H9 (cell line): ENCODE data around the gene GPR155. TPM values are rescaled to one million over a fixed set of nuclear protein-coding genes. Genes with fewer than 3 reads are reported as not detected.
"Not testable (repeated sequence)": the region's sequence is repeated elsewhere in the genome, so short reads cannot be mapped to it uniquely, and the experiment has no call there.

ENCODE experiments used
- DNase-seq: peaks from one replicate; pipeline ENCODE4 v3.0.0-alpha.2; 2017
- H2AFZ ChIP-seq: one replicate; pipeline ENCODE4 v1.6.1; 2013; ENCODE audit warnings: mild to moderate bottlenecking, low read length, control low read depth, moderate library complexity
- H2AK5ac ChIP-seq: 2 replicates; pipeline ENCODE4 v1.6.1; 2013; ENCODE audit warnings: low read length, control low read depth, mixed read lengths; ENCODE audit not compliant: insufficient read length
- H2BK120ac ChIP-seq: one replicate; pipeline ENCODE4 v1.6.1; 2013; ENCODE audit warnings: low read depth, mild to moderate bottlenecking, low read length, control low read depth, inconsistent platforms; ENCODE audit not compliant: poor library complexity, severe bottlenecking
- H2BK12ac ChIP-seq: 2 replicates; pipeline ENCODE4 v1.6.1; 2013; ENCODE audit warnings: low read length, control low read depth, mixed read lengths, low read depth; ENCODE audit not compliant: insufficient read length
- H2BK15ac ChIP-seq: 2 replicates; pipeline ENCODE4 v1.6.1; 2013; ENCODE audit warnings: low read depth, low read length, control low read depth
- H2BK20ac ChIP-seq: one replicate; pipeline ENCODE4 v1.6.1; 2013; ENCODE audit warnings: low read depth, mild to moderate bottlenecking, low read length, control low read depth, inconsistent platforms; ENCODE audit not compliant: poor library complexity, severe bottlenecking
- H2BK5ac ChIP-seq: 2 replicates; pipeline ENCODE4 v1.6.1; 2013; ENCODE audit warnings: low read length, control low read depth, mixed read lengths; ENCODE audit not compliant: insufficient read length
- H3K14ac ChIP-seq: 2 replicates; pipeline ENCODE4 v1.6.1; 2013; ENCODE audit warnings: low read length, control low read depth; ENCODE audit not compliant: insufficient read depth
- H3K18ac ChIP-seq: 2 replicates; pipeline ENCODE4 v1.6.1; 2013; ENCODE audit warnings: low read depth, mild to moderate bottlenecking, mixed read lengths, low read length, control low read depth; ENCODE audit not compliant: insufficient read length
- H3K23ac ChIP-seq: 2 replicates; pipeline ENCODE4 v1.6.1; 2013; ENCODE audit warnings: low read length, control low read depth, mixed read lengths, low read depth; ENCODE audit not compliant: insufficient read length
- H3K23me2 ChIP-seq: 2 replicates; pipeline ENCODE4 v1.6.1; 2013; ENCODE audit warnings: low read depth, mild to moderate bottlenecking, mixed read lengths, low read length, control low read depth; ENCODE audit not compliant: insufficient read length, poor library complexity, severe bottlenecking
- H3K27ac ChIP-seq: 2 replicates; pipeline ENCODE4 v1.5.1; 2013; ENCODE audit warnings: low read length, control low read depth, mixed read lengths, low read depth; ENCODE audit not compliant: insufficient read length
- H3K27me3 ChIP-seq: 2 replicates; pipeline ENCODE4 v1.6.1; 2013; ENCODE audit warnings: low read length, control low read depth, inconsistent platforms; ENCODE audit not compliant: insufficient read depth
- H3K4ac ChIP-seq: 2 replicates; pipeline ENCODE4 v1.6.1; 2013; ENCODE audit warnings: low read depth, mild to moderate bottlenecking, control low read depth, inconsistent platforms, low read length, moderate library complexity
- H3K4me1 ChIP-seq: 2 replicates; pipeline ENCODE4 v1.6.1; 2013; ENCODE audit warnings: low read length, control low read depth, inconsistent platforms; ENCODE audit not compliant: insufficient read depth
- H3K4me2 ChIP-seq: 2 replicates; pipeline ENCODE4 v1.6.1; 2013; ENCODE audit warnings: low read length, control low read depth, mixed read lengths; ENCODE audit not compliant: insufficient read length, insufficient read depth
- H3K56ac ChIP-seq: 2 replicates; pipeline ENCODE4 v1.6.1; 2013; ENCODE audit warnings: low read depth, mild to moderate bottlenecking, mixed read lengths, low read length, control low read depth; ENCODE audit not compliant: insufficient read length
- H3K79me1 ChIP-seq: 2 replicates; pipeline ENCODE4 v1.6.1; 2013; ENCODE audit warnings: low read depth, mild to moderate bottlenecking, moderate library complexity, low read length, control low read depth, inconsistent platforms; ENCODE audit not compliant: insufficient read depth, poor library complexity, severe bottlenecking
- H3K79me2 ChIP-seq: 2 replicates; pipeline ENCODE4 v1.6.1; 2013; ENCODE audit warnings: low read length, control low read depth, inconsistent platforms; ENCODE audit not compliant: insufficient read depth
- H3K9ac ChIP-seq: 2 replicates; pipeline ENCODE4 v1.6.1; 2013; ENCODE audit warnings: low read length, control low read depth, mixed read lengths; ENCODE audit not compliant: insufficient read length; ENCODE audit errors: extremely low read depth
- H3K9me3 ChIP-seq: one replicate; pipeline ENCODE4 v1.6.1; 2013; ENCODE audit warnings: low read depth, low read length, inconsistent platforms; ENCODE audit not compliant: control insufficient read depth
- H3T11ph ChIP-seq: one replicate; pipeline ENCODE4 v1.6.1; 2013; ENCODE audit warnings: mild to moderate bottlenecking, low read length, control low read depth, inconsistent platforms
- H4K20me1 ChIP-seq: one replicate; pipeline ENCODE4 v1.6.1; 2013; ENCODE audit not compliant: control insufficient read depth, insufficient read length, insufficient read depth
- H4K5ac ChIP-seq: 2 replicates; pipeline ENCODE4 v1.6.1; 2013; ENCODE audit warnings: low read depth, mild to moderate bottlenecking, mixed read lengths, low read length, control low read depth; ENCODE audit not compliant: insufficient read length
- H4K8ac ChIP-seq: replicated peaks from 2 replicates; pipeline ENCODE4 v1.6.1; 2013; ENCODE audit warnings: low read length, control low read depth, mixed read lengths, low read depth; ENCODE audit not compliant: insufficient read length
- H4K91ac ChIP-seq: 2 replicates; pipeline ENCODE4 v1.6.1; 2013; ENCODE audit warnings: low read depth, mild to moderate bottlenecking, moderate library complexity, mixed read lengths, low read length, control low read depth; ENCODE audit not compliant: insufficient read length
- H3K27ac Mint-ChIP-seq, 3 experiments: 2 replicates in 2 of 3; 3 replicates in 1 of 3; pipeline ENCODE4 v1.8.0; 2020 to 2021; ENCODE audit warnings: mixed read lengths in 3 of 3, mild to moderate bottlenecking in 1 of 3, moderate library complexity in 1 of 3
- H3K27me3 Mint-ChIP-seq: 2 replicates; pipeline ENCODE4 v1.8.0; 2021; ENCODE audit warnings: low read depth, mild to moderate bottlenecking, moderate library complexity, mixed read lengths
- H3K36me3 Mint-ChIP-seq, 3 experiments: 2 replicates in 2 of 3; 3 replicates in 1 of 3; pipeline ENCODE4 v1.8.0; 2020 to 2021; ENCODE audit warnings: low read depth in 3 of 3, mixed read lengths in 3 of 3; ENCODE audit not compliant: insufficient read depth in 1 of 3
- H3K4me1 Mint-ChIP-seq, 2 experiments: 2 replicates each; pipeline ENCODE4 v1.8.0; 2020; ENCODE audit warnings: mixed read lengths in 2 of 2
- H3K4me3 Mint-ChIP-seq, 2 experiments: 2 replicates in 1 of 2; 3 replicates in 1 of 2; pipeline ENCODE4 v1.8.0; 2020 to 2021; ENCODE audit warnings: mild to moderate bottlenecking in 2 of 2, mixed read lengths in 2 of 2, moderate library complexity in 1 of 2
- H3K9me3 Mint-ChIP-seq, 2 experiments: 2 replicates in 1 of 2; 3 replicates in 1 of 2; pipeline ENCODE4 v1.8.0; 2020; ENCODE audit warnings: mild to moderate bottlenecking in 2 of 2, mixed read lengths in 2 of 2, moderate library complexity in 1 of 2
- CTCF ChIP-seq: fragments of 200-600 bp; sonication (generic); conservative IDR thresholded peaks from 3 replicates; pipeline ENCODE4 v1.8.0; 2021; ENCODE audit warnings: antibody characterized with exemption, mild to moderate bottlenecking
- WGBS: extraction: QIAGEN DNeasy Blood & Tissue Kit; methylation state at CpG from one replicate; pipeline ENCODE4 v1.1.7; 2013; ENCODE audit warnings: missing lambda C conversion rate, low lambda C conversion rate, mixed read lengths; ENCODE audit not compliant: insufficient read length; ENCODE audit errors: extremely low coverage; 5-methylcytosine and 5-hydroxymethylcytosine counted together
- total RNA-seq: library from RNA; stranded (reverse); gene quantifications from 2 replicates; pipeline ENCODE4 v1.2.1, GENCODE V29; 2021

GPR155 gene
- total RNA-seq, 1 experiment from 2014 or later = 0.35 TPM

GRCh38 chr2:174392706-174393105 is 94.1 kb downstream of the GPR155 start:
- peaks cover 0 to 3% of the 10 kb centered on the region in 2 experiments; a peak in 1 of 5 replicates for H3K9me3 Mint-ChIP-seq

GRCh38 chr2:174390303-174390702 is 96.5 kb downstream of the GPR155 start:
- not testable (repeated sequence) for H2BK12ac ChIP-seq, H4K8ac ChIP-seq, H3K9ac ChIP-seq, H3K4ac ChIP-seq, H3K27ac Mint-ChIP-seq, H2BK20ac ChIP-seq, H3K36me3 Mint-ChIP-seq, H3T11ph ChIP-seq, H2BK120ac ChIP-seq, H3K4me2 ChIP-seq, H3K23ac ChIP-seq, H2BK5ac ChIP-seq, H3K79me1 ChIP-seq, H3K56ac ChIP-seq, H3K4me1 Mint-ChIP-seq, H4K5ac ChIP-seq, H3K14ac ChIP-seq, H2AK5ac ChIP-seq, H3K27me3 ChIP-seq, H3K9me3 ChIP-seq, DNase-seq, H2AFZ ChIP-seq, H3K9me3 Mint-ChIP-seq, H3K79me2 ChIP-seq, H3K23me2 ChIP-seq, H2BK15ac ChIP-seq, H4K20me1 ChIP-seq, H3K18ac ChIP-seq, H4K91ac ChIP-seq, H3K4me1 ChIP-seq, H3K4me3 Mint-ChIP-seq, H3K27ac ChIP-seq, H3K27me3 Mint-ChIP-seq
- WGBS = no CpG with 5 or more reads among the region's 3 CpGs

More at GRCh38 chr2:174392706-174393105, 94.1 kb downstream of the GPR155 start:
- Histone ChIP-seq H4K5ac (no peak overlapping the region), H2BK15ac (no peak overlapping the region), H4K8ac (no peak overlapping the region), H4K20me1 (no peaks in the 10 kb centered on the region), H3K56ac (no peak overlapping the region), H3K4me2 (no peak overlapping the region), H3K9ac (no peak overlapping the region), H3K23ac (no peak overlapping the region), H3K27ac (no peak overlapping the region), H3K23me2 (peaks cover 9% of the 10 kb centered on the region), H2BK12ac (no peak overlapping the region), H2BK5ac (no peak overlapping the region), H4K91ac (no peak overlapping the region), H3T11ph (no peak overlapping the region), H2AK5ac (no peak overlapping the region), H2BK20ac (no peak overlapping the region), H3K79me2 (no peaks in the 10 kb centered on the region), H3K4ac (no peak overlapping the region), H3K14ac (no peak overlapping the region), H3K18ac (no peak overlapping the region), H2BK120ac (no peak overlapping the region), H3K4me1 (no peaks in the 10 kb centered on the region), H3K27me3 (no peaks in the 10 kb centered on the region), H2AFZ (no peak overlapping the region), H3K9me3 (no peaks in the 10 kb centered on the region), H3K79me1 (peaks cover 2% of the 10 kb centered on the region)
- Mint-ChIP-seq H3K27me3 (no peaks in the 10 kb centered on the region), H3K36me3 (peaks cover 0 to 5% (median 0%) of the 10 kb centered on the region in 3 experiments; a peak in 5 of 7 replicates), H3K27ac (no peak overlapping the region), H3K4me3 (no peak overlapping the region), H3K4me1 (peaks cover 7 to 8% of the 10 kb centered on the region in 2 experiments)
- no peak for TF ChIP-seq CTCF
- DNase-seq = no peak
